GM19099 (cell line): Measurements from ENCODE around the gene SP7.

Experiments
- POLR2A ChIP-seq: IDR thresholded peaks from 3 replicates; pipeline ENCODE4 v1.6.1; 2011; ENCODE audit warnings: low read depth; ENCODE audit not compliant: insufficient read length; ENCODE audit errors: extremely low read depth

Gene SP7

DNA sequence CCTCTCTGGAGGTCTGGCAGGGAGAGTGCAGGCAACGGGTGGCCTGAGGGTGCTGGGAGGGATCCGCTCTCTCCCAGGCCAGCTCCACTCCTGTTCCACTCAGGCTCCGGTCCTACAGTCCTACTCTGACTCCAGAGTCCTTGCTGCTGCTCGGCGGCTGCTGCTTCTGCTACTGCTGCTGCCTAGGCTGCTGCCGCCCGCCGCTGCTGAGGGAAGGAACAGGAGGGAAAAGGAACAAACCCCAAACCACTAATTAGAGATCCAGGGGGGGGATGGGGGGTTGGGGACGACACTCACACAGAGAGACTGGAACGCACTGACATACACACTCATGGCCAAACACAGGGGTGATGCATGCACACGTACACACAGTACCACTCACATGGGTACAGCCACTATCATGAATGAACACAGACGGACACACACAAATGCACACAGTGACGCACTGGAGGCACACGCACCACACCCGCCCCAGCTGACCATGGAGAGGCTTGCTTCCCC is at the start of gene SP7:
SP7 (minus strand) TSS at position 174 of the 501 bp plus-strand sequence. CDS start 708 bp downstream, outside the sequence.
- no peak for TF ChIP-seq POLR2A

DNA sequence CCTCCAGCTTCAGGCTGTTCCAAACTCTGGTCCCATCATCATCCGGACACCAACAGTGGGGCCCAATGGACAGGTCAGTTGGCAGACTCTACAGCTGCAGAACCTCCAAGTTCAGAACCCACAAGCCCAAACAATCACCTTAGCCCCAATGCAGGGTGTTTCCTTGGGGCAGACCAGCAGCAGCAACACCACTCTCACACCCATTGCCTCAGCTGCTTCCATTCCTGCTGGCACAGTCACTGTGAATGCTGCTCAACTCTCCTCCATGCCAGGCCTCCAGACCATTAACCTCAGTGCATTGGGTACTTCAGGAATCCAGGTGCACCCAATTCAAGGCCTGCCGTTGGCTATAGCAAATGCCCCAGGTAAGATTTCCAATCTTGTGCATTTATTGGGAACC is 47.1 kb upstream of the SP7 start:
- TF ChIP-seq POLR2A = no peak

DNA sequence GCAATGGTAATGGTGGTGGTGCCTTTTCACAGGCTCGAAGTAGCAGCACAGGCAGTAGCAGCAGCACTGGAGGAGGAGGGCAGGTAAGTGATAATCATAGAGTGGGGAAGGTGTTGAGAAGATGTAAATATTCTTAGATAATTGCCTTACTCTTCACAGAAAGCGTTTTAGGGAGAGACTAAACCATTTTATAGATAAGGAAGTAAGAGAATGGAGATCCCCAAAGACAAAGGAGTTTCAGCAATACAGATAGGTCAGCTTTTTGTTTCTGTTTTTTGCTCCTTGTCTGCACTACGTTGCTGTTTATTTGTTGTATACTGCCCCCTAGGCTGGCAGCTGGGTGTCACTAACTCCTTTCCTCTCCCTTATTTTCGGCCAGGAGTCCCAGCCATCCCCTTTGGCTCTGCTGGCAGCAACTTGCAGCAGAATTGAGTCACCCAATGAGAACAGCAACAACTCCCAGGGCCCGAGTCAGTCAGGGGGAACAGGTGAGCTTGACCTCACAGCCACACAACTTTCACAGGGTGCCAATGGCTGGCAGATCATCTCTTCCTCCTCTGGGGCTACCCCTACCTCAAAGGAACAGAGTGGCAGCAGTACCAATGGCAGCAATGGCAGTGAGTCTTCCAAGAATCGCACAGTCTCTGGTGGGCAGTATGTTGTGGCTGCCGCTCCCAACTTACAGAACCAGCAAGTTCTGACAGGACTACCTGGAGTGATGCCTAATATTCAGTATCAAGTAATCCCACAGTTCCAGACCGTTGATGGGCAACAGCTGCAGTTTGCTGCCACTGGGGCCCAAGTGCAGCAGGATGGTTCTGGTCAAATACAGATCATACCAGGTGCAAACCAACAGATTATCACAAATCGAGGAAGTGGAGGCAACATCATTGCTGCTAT is 45.8 kb upstream of the SP7 start:
- no peak for TF ChIP-seq POLR2A

DNA sequence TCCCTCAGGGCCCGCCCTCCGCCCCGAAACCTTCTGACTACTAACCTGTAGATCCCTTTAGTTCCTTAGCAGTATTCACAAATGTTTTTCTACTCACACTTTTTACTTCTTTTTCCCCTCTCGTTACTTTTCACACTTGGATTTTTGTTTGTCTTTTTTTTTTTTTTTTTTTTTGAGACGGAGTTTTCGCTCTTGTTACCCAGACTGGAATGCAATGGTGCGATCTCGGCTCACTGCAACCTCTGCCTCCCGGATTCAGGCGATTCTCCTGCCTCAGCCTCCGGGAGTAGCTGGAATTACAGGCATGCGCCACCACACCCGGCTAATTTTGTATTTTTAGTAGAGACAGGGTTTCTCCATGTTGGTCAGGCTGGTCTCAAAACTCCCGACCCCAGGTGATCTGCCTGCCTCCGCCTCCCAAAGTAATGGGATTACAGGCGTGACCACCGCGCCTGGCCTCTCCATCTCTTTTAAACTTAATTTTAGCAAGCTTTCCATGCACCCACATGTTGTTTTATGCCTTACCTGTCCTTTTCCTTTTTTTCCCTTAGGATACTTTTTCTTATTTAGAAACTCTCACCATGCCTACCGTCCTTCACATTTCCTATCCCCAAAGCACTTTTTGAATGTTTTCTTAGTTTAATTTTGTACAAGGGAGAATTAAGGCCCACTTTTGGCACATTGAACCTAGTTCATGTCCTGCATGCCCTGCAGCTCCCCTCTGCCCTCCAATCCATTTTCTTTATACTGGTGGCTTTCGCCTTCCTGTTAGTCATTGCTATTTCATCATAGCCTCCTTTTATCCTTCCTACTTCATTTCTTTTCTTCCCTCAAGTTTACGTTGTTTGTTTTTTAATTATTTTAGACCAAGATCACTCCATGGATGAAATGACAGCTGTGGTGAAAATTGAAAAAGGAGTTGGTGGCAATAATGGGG is 44.9 kb upstream of the SP7 start:
- no peak for TF ChIP-seq POLR2A

DNA sequence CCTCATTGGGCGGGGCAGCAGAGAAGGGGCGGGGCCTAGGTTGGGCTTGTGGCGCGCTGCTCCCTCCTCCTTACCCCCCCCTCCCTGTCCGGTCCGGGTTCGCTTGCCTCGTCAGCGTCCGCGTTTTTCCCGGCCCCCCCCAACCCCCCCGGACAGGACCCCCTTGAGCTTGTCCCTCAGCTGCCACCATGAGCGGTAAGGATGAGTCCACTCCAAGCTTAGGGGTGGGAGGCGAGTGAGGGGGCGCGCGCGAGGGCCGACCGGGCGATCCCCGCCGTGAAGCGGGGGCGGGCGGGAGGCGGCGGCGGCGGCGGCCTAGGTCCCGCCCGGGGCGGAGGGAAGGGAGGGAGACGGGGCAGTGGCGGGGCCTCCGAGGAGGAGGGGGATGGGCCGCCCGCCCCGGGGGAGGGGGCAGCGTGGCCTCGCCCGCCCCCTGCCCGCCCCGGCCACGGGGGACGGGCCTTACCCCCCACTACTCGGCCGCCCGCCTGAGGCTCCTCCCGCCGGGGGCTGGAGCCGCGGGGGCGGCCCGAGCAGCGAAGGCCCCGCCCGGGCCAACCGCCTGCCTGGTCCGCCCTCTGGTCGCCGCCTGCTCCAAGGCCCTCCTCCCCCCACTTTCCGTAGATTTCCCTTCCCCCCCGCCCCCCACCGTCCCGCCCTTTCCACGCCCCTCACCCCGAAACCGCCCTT is 44.1 kb upstream of the SP7 start, which contains the start of gene SP1:
SP1 (plus strand) TSS at position 73 of the 690 bp plus-strand sequence; CDS start at position 189, 116 bp downstream.
- peak; percentile 42 for TF ChIP-seq POLR2A

DNA sequence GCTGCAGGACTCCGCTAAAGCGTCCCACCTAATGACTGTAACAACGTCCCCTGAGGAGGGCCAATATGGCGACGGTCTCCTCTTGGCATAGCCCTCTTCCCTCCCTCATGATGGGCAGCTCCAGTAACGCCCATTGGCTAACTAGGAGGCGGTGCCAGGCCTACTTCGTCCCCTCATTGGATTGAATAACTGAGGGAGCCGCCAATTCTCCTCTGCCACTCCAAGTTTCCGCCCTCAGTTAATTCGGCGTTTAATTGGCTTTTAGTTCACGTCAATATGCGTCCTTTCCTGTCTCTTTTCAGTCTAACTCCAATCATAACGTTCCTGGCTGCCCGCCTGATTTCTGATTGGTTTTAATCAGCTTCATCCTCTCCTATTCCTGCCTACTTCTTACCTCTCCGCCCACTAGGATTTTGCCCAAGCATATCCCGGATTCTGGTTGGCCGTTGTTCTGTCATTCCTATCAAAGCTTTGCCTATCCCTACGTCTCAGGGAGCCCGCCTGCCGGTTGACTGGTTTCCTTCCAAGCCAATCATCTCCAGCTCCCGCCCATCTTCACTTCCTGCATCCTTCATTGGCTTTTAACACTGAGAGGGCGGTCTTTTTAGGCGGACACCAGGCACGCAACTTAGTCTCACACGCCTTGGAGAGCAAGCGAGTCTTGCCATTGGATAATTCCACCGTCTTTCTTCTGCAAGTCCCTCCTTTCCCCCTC is 43.4 kb upstream of the SP7 start:
- peak; percentile 96 for TF ChIP-seq POLR2A

DNA sequence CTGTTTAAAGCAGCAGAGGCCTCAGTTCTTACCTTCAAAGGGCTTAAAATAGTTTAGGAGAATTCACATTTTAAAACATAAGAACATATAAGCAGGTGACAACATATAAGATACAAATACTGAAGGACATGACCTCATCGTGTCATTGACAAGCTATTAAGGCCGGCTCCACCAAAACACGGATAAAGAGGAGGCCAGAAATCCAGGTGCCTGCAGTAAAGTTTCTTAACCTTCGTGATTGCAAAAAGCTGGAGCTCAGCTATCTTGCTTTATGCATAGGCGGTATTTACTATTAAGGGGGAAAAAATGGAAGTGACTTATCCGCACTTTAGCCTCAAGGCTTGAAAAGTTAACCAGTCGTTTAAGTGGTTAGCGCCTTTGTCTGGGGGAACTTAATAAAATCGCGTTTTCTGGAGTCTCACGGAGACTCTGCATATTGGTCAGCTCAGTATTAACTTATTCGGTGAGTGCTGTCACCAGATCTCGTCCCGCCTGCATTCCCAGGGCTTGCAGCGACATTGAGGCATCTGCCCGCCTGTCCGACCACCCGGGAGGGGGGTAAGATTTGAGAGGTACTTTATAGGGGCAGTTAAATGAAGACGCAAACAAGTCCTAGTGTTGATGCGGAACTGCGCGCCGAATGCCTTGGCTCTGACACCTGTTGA is 42.7 kb upstream of the SP7 start:
- no peak for TF ChIP-seq POLR2A

DNA sequence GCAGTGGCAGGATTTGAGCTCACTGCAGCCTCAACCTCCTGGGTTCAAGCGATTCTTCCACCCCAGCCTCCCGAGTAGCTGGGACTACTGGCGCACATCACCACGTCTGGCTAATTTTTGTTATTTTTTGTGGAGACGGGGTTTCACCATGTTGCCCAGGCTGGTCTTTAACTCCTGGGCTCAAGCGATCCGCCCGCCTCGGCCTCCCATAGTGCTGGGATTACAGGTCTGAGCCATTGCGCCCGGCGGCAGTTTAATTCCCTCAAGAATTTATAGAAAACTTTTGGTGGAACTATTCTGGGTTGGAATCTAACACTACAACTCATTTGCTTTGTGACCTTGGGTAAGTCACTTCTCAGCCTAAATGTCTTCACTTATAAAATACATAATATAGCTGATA is 42.1 kb upstream of the SP7 start:
- no peak for TF ChIP-seq POLR2A

DNA sequence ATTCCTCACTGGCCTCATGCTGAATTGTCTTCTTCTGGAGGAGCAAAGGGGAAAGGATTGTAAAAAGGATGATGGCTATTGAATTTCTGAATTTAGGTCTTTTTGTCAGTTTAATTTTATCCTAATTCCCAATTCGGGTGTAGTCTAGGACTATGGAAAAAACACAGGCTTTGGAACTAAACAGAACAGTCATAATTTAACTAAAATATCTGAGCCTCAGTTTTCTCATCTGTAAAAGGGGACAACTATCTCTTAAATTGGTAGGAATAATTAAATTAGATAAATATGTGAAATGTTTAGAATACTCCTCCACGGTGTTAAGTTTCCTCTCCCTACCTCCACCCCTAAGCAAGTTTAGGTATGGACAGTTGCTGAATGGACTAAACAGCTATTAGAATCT is 40.6 kb upstream of the SP7 start:
- no peak for TF ChIP-seq POLR2A

DNA sequence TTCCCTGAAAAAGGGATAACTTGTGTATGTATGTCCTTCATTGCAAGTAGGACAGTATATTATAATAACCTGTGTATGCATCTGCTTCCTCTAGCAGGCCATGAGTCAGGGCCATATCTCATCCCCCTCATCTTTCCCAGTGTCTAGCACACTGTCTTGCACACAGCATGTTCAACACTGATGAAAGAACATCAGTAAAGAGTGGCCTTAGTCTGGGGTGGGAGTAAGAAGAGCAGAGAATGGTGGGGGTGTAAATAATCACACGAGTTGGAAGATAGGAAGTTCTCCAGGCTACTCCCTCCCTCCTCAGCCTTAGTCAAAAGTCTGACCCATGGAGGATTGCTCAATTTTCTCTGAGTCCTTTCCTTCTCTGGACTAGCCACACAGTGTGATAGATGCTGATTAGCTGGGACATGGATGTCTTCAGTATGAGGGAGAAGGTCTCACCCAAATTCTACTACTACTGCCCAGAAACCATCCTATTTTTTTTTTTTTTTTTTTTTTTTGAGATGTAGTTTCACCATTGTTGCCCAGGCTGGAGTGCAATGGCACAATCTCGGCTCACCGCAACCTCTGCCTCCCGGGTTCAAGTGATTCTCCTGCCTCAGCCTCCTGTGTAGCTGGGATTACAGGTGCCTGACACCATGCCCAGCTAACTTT is 29.2 kb upstream of the SP7 start:
- no peak for TF ChIP-seq POLR2A

DNA sequence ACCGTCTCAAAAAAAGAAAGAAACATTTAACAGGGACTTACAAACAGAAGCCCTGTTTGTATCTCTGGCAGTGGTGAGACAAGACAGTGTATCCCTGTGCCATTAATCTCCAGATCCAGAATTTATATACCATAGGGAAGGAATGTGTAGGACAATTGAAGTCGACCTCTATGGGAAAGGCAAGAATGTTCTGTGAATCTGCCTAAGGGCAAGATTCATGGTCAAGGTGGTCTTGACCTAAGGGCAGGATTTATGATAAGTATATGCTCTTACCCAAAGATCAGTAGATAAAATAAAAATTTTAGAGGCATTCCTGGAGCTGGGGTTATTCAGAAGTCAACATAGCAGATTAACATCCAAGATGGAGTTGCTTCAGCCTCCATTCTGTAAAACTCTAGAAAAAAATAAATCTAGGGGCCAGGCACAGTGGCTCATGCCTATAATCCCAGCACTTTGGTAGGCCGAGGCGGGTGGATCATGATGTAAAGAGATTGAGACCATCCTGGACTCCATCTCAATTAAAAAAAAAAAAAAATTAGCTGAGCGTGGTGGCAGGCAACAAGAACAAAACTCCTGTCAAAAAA is 22.8 kb upstream of the SP7 start:
- TF ChIP-seq POLR2A = no peak

DNA sequence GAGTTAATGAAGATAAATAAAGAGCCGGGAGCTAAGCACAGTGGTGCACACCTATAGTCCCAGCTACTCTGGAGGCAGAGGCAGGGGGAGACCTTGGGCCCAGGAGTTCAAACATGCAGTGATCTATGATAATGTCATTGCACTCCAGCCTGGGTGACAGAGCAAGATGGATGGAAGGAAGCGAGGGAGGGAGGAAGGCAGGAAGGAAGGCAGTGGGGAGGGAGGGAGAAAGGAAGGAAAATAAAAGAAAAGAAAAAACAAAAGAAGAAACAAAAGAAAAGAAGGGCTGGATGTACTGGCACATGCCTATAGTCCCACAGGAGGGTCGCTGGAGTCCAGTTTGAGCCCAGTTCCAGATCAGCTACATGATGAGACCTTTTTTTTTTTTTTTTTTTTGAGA is 19.0 kb upstream of the SP7 start:
- TF ChIP-seq POLR2A = no peak

DNA sequence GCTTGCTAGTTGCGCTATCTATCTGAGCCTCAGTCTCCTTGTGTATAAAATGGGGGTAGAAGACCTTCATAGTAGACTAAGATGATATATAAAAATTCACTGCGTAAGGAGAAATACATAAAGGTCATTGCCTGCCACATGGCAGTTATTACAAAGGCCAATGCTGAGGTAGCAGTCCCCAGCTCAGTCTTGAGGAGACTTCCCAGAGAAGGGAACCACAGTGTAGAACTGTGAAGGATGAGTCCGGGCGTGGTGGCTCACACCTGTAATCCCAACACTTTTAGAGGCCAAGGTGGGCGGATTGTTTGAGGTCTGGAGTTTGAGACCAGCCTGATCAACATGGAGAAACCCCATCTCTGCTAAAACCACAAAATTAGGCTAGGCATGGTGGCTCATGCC is 17.1 kb upstream of the SP7 start:
- TF ChIP-seq POLR2A = no peak
